ENCODE measurements around the gene SFMBT1.

- TF ChIP-seq CTCF (IDR thresholded peaks at IDR 0.05; ENCODE audit: poor library complexity) (no peak), EZH2 (IDR thresholded peaks at IDR 0.05; ENCODE audit: borderline replicate concordance) (no peak), EZH2phosphoT487 (IDR thresholded peaks at IDR 0.05; ENCODE audit: low read depth, severe bottlenecking, unreplicated experiment) (no peak)
Measured at GRCh38 chr3:52857864-52858263, 188.0 kb downstream of the SFMBT1 start.

Measured in hepatocyte (in vitro differentiated cells).